ENCODE data around the gene DBI. TPM values are rescaled to one million over a fixed set of nuclear protein-coding genes. Genes with fewer than 3 reads are reported as not detected.

DBI gene
- total and polyA plus RNA-seq, 2 of the 13 experiments (the other 11 are each of a cell fraction or from before 2014, with no cell fraction given): 330 to 659 TPM

DNA sequence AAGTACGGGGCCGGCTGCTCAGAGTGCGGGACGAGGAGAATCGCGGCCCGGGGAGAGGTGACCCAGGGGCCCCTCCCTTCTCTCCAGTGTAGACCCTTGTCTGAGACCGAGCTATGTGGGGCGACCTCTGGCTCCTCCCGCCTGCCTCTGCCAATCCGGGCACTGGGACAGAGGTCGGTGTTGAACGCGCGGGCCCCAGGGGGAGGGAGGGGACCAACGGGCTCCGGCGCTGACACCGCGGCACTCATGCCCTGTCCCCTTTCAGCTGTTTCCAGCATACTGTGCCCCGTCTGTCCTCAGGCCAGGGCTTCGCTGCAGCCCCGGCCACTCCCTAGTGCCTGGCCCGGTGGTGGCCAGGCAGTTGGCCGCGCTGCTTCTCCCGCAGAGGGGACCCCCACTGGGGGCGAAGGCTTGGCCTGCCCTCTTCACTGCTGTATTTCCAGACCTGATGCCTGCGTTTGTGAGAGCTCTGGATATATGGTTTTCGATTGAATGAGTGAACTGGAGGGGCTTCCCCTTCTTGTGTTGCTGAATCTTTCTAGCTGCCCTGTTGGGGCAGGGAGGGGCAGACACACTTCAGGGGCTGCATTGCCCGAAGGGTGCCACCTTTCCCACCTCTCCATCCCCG lies 809 bp downstream of the DBI start (continued):
- TF ChIP-seq, protein P1, sequence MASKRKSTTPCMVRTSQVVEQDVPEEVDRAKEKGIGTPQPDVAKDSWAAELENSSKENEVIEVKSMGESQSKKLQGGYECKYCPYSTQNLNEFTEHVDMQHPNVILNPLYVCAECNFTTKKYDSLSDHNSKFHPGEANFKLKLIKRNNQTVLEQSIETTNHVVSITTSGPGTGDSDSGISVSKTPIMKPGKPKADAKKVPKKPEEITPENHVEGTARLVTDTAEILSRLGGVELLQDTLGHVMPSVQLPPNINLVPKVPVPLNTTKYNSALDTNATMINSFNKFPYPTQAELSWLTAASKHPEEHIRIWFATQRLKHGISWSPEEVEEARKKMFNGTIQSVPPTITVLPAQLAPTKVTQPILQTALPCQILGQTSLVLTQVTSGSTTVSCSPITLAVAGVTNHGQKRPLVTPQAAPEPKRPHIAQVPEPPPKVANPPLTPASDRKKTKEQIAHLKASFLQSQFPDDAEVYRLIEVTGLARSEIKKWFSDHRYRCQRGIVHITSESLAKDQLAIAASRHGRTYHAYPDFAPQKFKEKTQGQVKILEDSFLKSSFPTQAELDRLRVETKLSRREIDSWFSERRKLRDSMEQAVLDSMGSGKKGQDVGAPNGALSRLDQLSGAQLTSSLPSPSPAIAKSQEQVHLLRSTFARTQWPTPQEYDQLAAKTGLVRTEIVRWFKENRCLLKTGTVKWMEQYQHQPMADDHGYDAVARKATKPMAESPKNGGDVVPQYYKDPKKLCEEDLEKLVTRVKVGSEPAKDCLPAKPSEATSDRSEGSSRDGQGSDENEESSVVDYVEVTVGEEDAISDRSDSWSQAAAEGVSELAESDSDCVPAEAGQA (IDR thresholded peaks at IDR 0.05; ENCODE audit: low read depth): no peak
- TF ChIP-seq, protein P1 (CRISPR knock-in tag; IDR thresholded peaks at IDR 0.05; ENCODE audit: borderline replicate concordance): no peak
- TF ChIP-seq RNF2 (conservative IDR thresholded peaks at IDR 0.05; ENCODE audit: low read depth) (no peak), SNAPC5 (CRISPR knock-in tag; IDR thresholded peaks at IDR 0.05; ENCODE audit: borderline replicate concordance) (0 out of 2 replicates have a peak, but pooled peaks have one; percentile 20), TP53 (CRISPR knock-in tag; conservative IDR thresholded peaks at IDR 0.05) (no peak), ZSCAN25 (CRISPR knock-in tag; IDR thresholded peaks at IDR 0.05) (no peak), ZNF292 (CRISPR knock-in tag; IDR thresholded peaks at IDR 0.05; ENCODE audit: borderline replicate concordance, low read depth) (peak; percentile 89), ZNF577 (CRISPR knock-in tag; IDR thresholded peaks at IDR 0.05; ENCODE audit: borderline replicate concordance, low read depth) (no peak), CC2D1A (CRISPR knock-in tag; IDR thresholded peaks at IDR 0.05) (no peak), KLF6 (CRISPR knock-in tag; IDR thresholded peaks at IDR 0.05) (no peak), REPIN1 (CRISPR knock-in tag; IDR thresholded peaks at IDR 0.05; ENCODE audit: borderline replicate concordance, low read depth) (0 out of 2 replicates have a peak, but pooled peaks have one; percentile 2), CREBL2 (CRISPR knock-in tag; IDR thresholded peaks at IDR 0.05; ENCODE audit: borderline replicate concordance) (no peak), ZFP36L1 (CRISPR knock-in tag; IDR thresholded peaks at IDR 0.05) (peak; percentile 13; the same call in 1 of the 2 replicates)
- TF ChIP-seq, protein P2, sequence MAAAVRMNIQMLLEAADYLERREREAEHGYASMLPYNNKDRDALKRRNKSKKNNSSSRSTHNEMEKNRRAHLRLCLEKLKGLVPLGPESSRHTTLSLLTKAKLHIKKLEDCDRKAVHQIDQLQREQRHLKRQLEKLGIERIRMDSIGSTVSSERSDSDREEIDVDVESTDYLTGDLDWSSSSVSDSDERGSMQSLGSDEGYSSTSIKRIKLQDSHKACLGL (CRISPR knock-in tag; IDR thresholded peaks at IDR 0.05): peak; percentile 3; the same call in 1 of the 2 replicates
- TF ChIP-seq, protein P3, sequence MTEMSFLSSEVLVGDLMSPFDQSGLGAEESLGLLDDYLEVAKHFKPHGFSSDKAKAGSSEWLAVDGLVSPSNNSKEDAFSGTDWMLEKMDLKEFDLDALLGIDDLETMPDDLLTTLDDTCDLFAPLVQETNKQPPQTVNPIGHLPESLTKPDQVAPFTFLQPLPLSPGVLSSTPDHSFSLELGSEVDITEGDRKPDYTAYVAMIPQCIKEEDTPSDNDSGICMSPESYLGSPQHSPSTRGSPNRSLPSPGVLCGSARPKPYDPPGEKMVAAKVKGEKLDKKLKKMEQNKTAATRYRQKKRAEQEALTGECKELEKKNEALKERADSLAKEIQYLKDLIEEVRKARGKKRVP (CRISPR knock-in tag; IDR thresholded peaks at IDR 0.05): no peak
- TF ChIP-seq, protein P4, sequence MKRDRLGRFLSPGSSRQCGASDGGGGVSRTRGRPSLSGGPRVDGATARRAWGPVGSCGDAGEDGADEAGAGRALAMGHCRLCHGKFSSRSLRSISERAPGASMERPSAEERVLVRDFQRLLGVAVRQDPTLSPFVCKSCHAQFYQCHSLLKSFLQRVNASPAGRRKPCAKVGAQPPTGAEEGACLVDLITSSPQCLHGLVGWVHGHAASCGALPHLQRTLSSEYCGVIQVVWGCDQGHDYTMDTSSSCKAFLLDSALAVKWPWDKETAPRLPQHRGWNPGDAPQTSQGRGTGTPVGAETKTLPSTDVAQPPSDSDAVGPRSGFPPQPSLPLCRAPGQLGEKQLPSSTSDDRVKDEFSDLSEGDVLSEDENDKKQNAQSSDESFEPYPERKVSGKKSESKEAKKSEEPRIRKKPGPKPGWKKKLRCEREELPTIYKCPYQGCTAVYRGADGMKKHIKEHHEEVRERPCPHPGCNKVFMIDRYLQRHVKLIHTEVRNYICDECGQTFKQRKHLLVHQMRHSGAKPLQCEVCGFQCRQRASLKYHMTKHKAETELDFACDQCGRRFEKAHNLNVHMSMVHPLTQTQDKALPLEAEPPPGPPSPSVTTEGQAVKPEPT (CRISPR knock-in tag; IDR thresholded peaks at IDR 0.05; ENCODE audit: low read depth): no peak
- TF ChIP-seq, protein P5, sequence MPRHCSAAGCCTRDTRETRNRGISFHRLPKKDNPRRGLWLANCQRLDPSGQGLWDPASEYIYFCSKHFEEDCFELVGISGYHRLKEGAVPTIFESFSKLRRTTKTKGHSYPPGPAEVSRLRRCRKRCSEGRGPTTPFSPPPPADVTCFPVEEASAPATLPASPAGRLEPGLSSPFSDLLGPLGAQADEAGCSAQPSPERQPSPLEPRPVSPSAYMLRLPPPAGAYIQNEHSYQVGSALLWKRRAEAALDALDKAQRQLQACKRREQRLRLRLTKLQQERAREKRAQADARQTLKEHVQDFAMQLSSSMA (CRISPR knock-in tag; IDR thresholded peaks at IDR 0.05): 0 out of 2 replicates have a peak, but pooled peaks have one; percentile 11

Data from HepG2 (cell line).